Thyroid gland (tissue), 4 donors: ENCODE measurements around the gene MMP1. TPM values are rescaled to one million over a fixed set of nuclear protein-coding genes. Genes with fewer than 3 reads are reported as not detected.

ENCODE experiments used
- DNase-seq, 2 donors: peaks; one replicate each; pipeline ENCODE4 v3.0.0-alpha.2; 2019
- H3K27ac ChIP-seq, 3 donors: fragments of 200-600 bp; sonication (generic); 1 replicate in 2 of 3; 2 replicates in 1 of 3; pipeline ENCODE4 v1.5.1; 2016 to 2019; ENCODE audit warnings: mild to moderate bottlenecking in 1 of 3, moderate library complexity in 1 of 3
- H3K27me3 ChIP-seq: fragments of 200-600 bp; sonication (generic); one replicate; pipeline ENCODE4 v1.5.1; 2019
- H3K36me3 ChIP-seq, 2 donors: fragments of 200-600 bp; sonication (generic); one replicate each; pipeline ENCODE4 v1.5.1; 2016 to 2019
- H3K4me1 ChIP-seq, 2 donors: fragments of 200-600 bp; sonication (generic); one replicate each; pipeline ENCODE4 v1.5.1; 2017 to 2019
- H3K4me3 ChIP-seq, 3 donors: fragments of 200-600 bp; sonication (generic); replicated peaks in 1 of 3; 1 replicate in 2 of 3; 2 replicates in 1 of 3; pipeline ENCODE4 v1.5.1; 2016; ENCODE audit warnings: mild to moderate bottlenecking in 1 of 3
- H3K9me3 ChIP-seq: fragments of 200-600 bp; sonication (generic); one replicate; pipeline ENCODE4 v1.5.1; 2017
- POLR2A ChIP-seq, 2 donors: fragments of 450-650 bp; IDR thresholded peaks; one replicate each; pipeline ENCODE4 v1.6.1; 2017; ENCODE audit warnings: antibody characterized with exemption in 2 of 2, mild to moderate bottlenecking in 2 of 2, moderate library complexity in 1 of 2
- WGBS, 2 donors: methylation state at CpG; one replicate each; pipeline ENCODE4 v1.1.5; 2017; 5-methylcytosine and 5-hydroxymethylcytosine counted together
- intact Hi-C: fragments of 100-400 bp; cut with DNase I; formaldehyde crosslinking; loops from one replicate; pipeline ENCODE4 v1.15.1; 2023
- total RNA-seq, 4 donors: library from RNA; depleted of rRNA; stranded (reverse); fragments of >200 nt; gene quantifications; one replicate each; pipeline ENCODE4 v1.2.3, GENCODE V29; 2016
- TF ChIP-seq, protein P1 (sequence below), 6 experiments: fragments of 200-600 bp in 3 of 6; fragments of 450-650 bp in 3 of 6; sonication (generic) in 3 of 6; IDR thresholded peaks; one replicate each; pipeline ENCODE4 v1.5.1; 2016 to 2019; ENCODE audit warnings: antibody characterized with exemption in 6 of 6, mild to moderate bottlenecking in 2 of 6, inconsistent platforms in 1 of 6, moderate library complexity in 1 of 6

Gene MMP1
- total RNA-seq, 4 donors from 2014 or later, result not detected

DNA sequence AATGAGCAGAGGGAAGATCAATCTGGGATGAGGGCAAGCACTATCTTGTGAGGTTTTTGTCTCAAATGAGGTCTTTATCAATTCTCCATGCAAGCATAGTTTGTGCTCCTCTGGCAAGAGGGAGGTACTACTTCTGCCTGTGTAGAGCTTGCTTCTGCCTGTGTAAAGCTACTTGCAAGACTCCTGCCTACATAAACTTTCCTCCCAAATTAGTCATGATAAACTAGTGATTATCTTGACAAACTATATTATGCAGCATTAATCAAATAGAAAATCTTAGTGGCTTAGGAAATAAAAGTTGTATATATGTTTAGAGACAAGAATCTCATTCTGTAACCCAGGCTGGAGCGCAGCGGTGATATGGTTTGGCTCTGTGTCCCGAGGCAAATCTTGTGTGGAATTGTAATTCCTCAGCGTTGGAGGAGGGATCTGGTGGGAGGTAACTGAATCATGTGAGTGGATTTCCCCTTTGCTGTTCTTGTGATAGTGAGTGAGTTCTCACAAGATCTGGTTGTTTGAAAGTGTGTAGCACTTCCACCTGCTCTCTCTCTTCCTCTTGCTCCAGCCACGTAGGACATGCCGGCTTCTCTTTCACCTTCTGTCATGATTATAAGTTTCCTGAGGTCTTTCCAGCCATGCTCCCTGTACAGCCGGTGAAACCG, 9.5 kb downstream of the MMP1 start:
- Histone ChIP-seq H3K4me1 (no peaks in the 10 kb centered on the region), H3K27me3 (no peaks in the 10 kb centered on the region), H3K27ac (no peak overlapping the region), H3K4me3 (no peak overlapping the region), H3K36me3 (no peaks in the 10 kb centered on the region), H3K9me3 (no peaks in the 10 kb centered on the region)
- DNase-seq, result no peak
- 82 to 84% methylated on average over 8 of the region's 8 CpGs for WGBS, 2 donors
- intact Hi-C loops, result no loop called here
- TF ChIP-seq, protein P1, sequence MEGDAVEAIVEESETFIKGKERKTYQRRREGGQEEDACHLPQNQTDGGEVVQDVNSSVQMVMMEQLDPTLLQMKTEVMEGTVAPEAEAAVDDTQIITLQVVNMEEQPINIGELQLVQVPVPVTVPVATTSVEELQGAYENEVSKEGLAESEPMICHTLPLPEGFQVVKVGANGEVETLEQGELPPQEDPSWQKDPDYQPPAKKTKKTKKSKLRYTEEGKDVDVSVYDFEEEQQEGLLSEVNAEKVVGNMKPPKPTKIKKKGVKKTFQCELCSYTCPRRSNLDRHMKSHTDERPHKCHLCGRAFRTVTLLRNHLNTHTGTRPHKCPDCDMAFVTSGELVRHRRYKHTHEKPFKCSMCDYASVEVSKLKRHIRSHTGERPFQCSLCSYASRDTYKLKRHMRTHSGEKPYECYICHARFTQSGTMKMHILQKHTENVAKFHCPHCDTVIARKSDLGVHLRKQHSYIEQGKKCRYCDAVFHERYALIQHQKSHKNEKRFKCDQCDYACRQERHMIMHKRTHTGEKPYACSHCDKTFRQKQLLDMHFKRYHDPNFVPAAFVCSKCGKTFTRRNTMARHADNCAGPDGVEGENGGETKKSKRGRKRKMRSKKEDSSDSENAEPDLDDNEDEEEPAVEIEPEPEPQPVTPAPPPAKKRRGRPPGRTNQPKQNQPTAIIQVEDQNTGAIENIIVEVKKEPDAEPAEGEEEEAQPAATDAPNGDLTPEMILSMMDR (IDR thresholded peaks at IDR 0.05), result no peak
- no peak for TF ChIP-seq POLR2A (IDR thresholded peaks at IDR 0.05)

- intact Hi-C loops, result no loop called here
- no peaks in the 10 kb centered on the region for H3K27me3 ChIP-seq
- WGBS, 2 donors, result 89% methylated on average over 3 of the region's 3 CpGs
- no peak overlapping the region for H3K27ac ChIP-seq
- no peaks in the 10 kb centered on the region for H3K4me1 ChIP-seq
- no peak overlapping the region for H3K4me3 ChIP-seq
- no peaks in the 10 kb centered on the region for H3K9me3 ChIP-seq
- no peak for TF ChIP-seq POLR2A (IDR thresholded peaks at IDR 0.05)
- TF ChIP-seq, protein P1 (IDR thresholded peaks at IDR 0.05), result no peak
- H3K36me3 ChIP-seq, result no peaks in the 10 kb centered on the region
- no peak for DNase-seq
These were observed 13.6 kb downstream of the MMP1 start for GRCh38 chr11:102784380-102784779.

- intact Hi-C loops, result no loop called here
- WGBS, 2 donors, result 78 to 83% methylated on average over 2 of the region's 2 CpGs
- Histone ChIP-seq H3K27ac (no peak overlapping the region), H3K9me3 (no peaks in the 10 kb centered on the region), H3K27me3 (no peaks in the 10 kb centered on the region), H3K36me3 (no peaks in the 10 kb centered on the region), H3K4me1 (no peaks in the 10 kb centered on the region), H3K4me3 (no peak overlapping the region)
- no peak for DNase-seq
- TF ChIP-seq, protein P1 (IDR thresholded peaks at IDR 0.05), result no peak
- no peak for TF ChIP-seq POLR2A (IDR thresholded peaks at IDR 0.05)
These were observed 14.2 kb downstream of the MMP1 start for GRCh38 chr11:102783720-102784119.

DNA sequence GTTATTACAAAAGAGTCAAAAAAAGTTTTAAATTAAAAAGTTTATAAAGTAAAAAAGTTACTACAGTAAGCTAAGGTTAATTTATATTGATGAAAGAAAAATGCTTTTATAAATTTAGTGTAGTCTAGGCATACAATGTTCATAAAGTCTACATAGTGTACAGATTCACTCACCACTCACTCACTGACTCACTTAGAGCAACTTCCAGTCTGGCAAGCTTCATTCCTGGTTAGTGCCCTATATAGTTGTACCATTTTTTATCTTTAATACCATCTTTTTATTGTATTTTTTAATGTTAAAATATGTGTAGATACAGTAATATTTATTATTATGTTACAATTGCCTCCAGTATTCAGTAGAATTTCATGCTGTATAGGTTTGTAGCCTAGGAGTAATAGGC, 14.9 kb downstream of the MMP1 start:
- no peaks in the 10 kb centered on the region for H3K4me1 ChIP-seq

DNA sequence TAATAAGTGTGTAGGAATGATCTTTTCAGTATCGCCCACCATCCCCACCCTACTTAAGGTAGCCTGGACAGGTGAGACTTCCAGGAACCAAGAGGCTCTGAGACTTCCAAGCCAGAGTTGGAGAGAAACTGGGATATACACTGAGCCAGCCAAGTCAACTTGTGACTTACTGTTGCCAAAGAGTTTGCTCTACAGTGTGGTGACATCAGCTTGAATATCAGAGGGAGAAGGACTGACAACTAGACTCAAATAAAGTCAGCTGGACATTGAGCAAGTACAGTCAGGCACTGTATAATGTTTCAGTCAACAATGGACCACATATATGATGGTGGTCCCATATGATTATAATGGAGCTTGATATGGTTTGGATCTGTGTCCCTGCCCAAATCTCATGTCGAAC, 16.3 kb downstream of the MMP1 start:
- H3K4me1 ChIP-seq, result no peaks in the 10 kb centered on the region
- no peaks in the 10 kb centered on the region for H3K36me3 ChIP-seq
- no peaks in the 10 kb centered on the region for H3K27me3 ChIP-seq
- no peak for DNase-seq
- WGBS, 2 donors, result 90 to 95% methylated on average over 2 of the region's 2 CpGs
- TF ChIP-seq, protein P1 (IDR thresholded peaks at IDR 0.05), result no peak
- TF ChIP-seq POLR2A (IDR thresholded peaks at IDR 0.05), result no peak
- intact Hi-C loops, result no loop called here
- no peak overlapping the region for H3K27ac ChIP-seq
- no peak overlapping the region for H3K4me3 ChIP-seq
- H3K9me3 ChIP-seq, result no peaks in the 10 kb centered on the region

More for the DNA sequence above, 14.9 kb downstream of the MMP1 start:
- H3K36me3 ChIP-seq, result no peaks in the 10 kb centered on the region
- H3K27ac ChIP-seq, result no peak overlapping the region
- intact Hi-C loops, result no loop called here
- DNase-seq, result no peak
- H3K9me3 ChIP-seq, result no peaks in the 10 kb centered on the region
- TF ChIP-seq POLR2A (IDR thresholded peaks at IDR 0.05), result no peak
- TF ChIP-seq, protein P1 (IDR thresholded peaks at IDR 0.05), result no peak
- H3K4me3 ChIP-seq, result no peak overlapping the region
- no peaks in the 10 kb centered on the region for H3K27me3 ChIP-seq
